GM12875 (cell line): ENCODE measurements around the gene TVP23C.
"Not testable (repeated sequence)": the region's sequence is repeated elsewhere in the genome, so short reads cannot be mapped to it uniquely, and the experiment has no call there.

Experiments used
- H3K4me3 ChIP-seq: one replicate; pipeline ENCODE4 v1.5.1; 2011; ENCODE audit warnings: low read depth, low read length, control low read depth

The TVP23C gene

GRCh38 chr17:15563375-15563857 is at the start of gene TVP23C:
TVP23C (minus strand) TSS chr17:15563483; CDS start chr17:15563448, 35 bp downstream.
- peak within 1 kb of the TSS; percentile 55 for H3K4me3 ChIP-seq

DNA sequence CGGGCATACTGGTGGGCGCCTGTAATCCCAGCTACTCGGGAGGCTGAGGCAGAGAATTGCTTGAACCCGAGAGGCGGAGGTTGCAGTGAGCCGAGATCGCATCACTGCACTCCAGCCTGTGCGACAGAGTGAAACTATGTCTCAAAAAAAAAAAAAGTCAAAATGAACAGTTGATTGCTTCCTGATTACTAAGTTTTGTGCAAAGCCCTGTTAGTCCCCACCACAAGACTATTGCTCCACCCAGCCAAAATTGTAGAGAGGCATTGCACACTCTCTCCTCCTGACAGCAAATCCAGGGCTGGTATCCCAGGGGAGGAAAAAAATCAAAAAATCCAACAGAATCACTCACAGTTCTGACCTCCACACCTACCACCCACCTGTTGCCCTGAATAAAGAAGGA is 29.7 kb upstream of the TVP23C start:
- not testable (repeated sequence) for H3K4me3 ChIP-seq

GRCh38 chr17:15591986-15592385 is 28.7 kb upstream of the TVP23C start:
- not testable (repeated sequence) for H3K4me3 ChIP-seq

- H3K4me3 ChIP-seq, result not testable (repeated sequence)
Measured at GRCh38 chr17:15590844-15591243, 27.6 kb upstream of the TVP23C start.

GRCh38 chr17:15589544-15590536 is 26.6 kb upstream of the TVP23C start:
- not testable (repeated sequence) for H3K4me3 ChIP-seq

DNA sequence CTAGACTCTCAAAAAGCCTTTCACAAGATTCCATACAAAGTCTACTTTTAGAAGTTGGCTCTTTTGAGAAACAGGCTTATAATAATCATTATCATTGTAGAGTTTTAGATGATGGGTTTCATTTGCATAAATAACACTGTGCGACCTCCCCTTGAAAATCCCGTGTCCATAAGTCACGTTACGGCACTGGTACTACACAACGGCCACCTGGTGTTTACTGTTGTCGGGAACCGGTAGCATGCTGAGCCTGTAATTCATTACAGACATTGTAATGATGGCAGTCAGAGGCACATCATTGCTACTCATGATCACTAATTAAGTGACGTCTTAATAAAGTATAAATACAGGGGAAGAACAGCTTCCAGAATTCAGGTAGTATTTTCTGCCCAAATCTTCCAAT is 24.7 kb upstream of the TVP23C start:
- not testable (repeated sequence) for H3K4me3 ChIP-seq

DNA sequence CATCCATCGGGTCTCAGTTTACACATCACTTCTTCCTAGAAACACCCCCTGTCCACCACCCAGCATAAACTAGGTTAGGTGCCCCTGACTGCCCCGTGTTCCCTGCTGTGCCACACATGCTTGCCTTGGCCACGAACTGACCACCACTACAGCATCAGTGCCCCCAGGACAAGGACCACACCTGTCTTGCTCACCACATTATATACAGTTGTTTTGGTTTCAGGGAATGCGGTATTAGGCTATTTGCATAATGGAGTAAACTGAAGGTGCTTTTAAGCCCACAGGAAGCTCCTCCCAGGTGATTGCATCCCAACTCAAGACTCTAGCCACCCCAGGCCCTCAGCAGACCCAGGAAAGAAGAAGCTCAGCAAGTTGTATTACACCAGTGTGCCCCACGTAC is 20.0 kb upstream of the TVP23C start:
- not testable (repeated sequence) for H3K4me3 ChIP-seq

DNA sequence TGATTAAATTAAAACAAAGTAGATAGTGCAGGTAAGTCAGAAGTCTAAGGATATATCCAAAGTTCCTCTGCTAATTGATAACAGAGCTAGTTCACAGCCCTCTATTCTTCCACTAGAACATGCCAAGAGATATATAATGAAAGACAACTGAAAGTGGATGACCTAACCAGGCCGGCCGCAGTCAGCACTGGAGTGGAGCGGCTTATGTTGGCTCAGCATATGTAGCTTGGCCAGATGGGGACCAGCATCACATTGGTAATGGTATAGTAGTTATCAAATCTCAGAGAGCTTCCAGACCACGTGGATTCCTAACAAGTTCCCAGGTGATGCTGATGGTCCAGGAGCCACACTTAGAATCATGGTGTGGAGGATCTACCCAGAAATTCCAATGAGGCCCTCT is 18.2 kb upstream of the TVP23C start:
- not testable (repeated sequence) for H3K4me3 ChIP-seq

DNA sequence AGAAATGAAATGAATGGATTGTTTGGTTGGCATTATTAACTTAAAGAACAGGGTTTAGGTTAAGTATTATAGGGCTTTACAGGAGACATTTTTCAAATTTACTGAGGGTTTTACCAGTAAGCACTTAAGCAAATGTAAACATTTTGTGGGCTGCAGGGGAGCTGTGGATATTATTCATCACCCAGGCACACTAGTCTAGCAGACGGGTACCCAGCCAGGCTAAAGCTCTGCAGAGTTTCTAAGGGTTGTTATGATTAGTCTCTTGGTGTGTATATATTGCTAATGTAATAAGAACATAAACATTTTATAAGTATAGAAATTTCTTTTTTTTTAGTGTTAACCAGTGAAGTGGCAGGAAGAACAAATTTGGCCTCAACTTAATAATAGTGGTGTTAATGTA is 13.6 kb upstream of the TVP23C start:
- H3K4me3 ChIP-seq, result not testable (repeated sequence)

DNA sequence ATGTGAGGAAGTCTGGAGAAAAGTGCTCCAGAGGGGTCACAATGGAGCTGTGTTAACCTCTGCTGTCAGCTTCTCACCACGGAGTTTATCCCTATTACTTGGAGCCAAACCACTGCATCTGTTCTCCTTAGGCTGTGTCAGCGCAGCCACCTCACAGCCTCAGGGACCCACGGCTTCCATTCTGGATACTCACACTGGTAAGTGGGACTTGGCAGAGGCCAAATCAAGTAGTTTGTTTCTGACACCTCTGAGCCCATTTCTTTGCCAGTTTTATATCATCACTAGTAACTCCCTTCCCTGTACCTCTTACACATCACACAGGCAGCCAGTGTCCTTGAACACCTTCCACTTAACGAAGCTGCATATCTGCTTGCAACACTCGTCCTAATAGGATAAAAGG is 11.4 kb upstream of the TVP23C start:
- H3K4me3 ChIP-seq, result not testable (repeated sequence)

GRCh38 chr17:15573870-15574269 is 10.6 kb upstream of the TVP23C start:
- H3K4me3 ChIP-seq, result not testable (repeated sequence)

DNA sequence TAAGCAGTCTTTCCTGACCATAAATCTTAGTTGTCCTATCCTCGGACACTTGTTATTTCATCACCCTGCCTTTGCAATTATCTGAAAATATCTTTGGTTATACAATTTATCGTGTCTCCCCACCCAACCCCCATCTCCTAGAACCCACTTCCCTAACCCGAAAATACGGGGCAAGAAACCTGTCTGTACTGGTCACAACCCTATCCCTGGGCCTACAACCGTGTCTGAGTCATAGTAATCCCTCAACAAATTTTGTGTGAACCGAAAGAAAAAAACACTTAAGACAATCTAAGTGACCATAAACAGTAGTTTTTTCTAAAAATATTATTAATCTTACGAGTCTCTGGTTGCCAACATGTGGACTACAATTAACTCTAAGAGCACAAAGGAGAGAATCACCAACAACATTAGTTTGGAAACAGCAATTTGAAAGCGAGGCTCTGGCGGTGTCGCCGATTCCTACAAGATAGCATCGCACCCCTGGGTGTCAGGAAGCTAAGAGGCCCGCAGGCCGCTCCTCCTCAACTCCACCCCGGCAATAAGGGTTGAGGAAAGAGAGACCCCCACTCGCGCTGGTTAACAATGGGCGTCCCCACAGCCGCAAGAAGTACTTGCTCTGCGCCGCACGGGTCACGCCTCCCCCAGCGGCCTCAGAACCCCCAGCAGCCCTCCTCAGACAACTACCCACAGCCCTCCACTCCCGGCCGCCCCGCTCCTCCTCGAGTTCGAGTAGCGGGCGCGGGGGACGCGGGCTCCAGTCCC is 489 bp downstream of the TVP23C start:
- peak overlapping the region; percentile 55 for H3K4me3 ChIP-seq

DNA sequence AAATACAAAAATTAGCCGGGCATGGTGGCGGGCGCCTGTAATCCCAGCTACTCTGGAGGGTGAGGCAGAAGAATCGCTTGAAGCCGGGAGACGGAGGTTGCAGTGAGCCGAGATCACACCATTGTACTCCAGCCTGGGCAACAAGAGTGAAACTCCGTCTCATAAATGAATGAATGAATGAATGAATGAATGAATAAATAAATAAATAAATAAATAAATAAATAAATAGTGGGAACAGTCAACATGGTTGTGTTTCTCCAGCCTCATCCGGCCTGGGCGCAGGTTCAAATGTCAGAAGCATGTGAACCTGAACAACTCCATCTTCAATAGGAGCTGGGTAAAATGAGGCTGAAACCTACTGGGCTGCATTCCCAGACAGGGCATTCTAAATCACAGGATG is 1.8 kb downstream of the TVP23C start:
- H3K4me3 ChIP-seq, result not testable (repeated sequence)

- H3K4me3 ChIP-seq, result not testable (repeated sequence)
Measured at GRCh38 chr17:15558403-15559105, 4.7 kb downstream of the TVP23C start.

DNA sequence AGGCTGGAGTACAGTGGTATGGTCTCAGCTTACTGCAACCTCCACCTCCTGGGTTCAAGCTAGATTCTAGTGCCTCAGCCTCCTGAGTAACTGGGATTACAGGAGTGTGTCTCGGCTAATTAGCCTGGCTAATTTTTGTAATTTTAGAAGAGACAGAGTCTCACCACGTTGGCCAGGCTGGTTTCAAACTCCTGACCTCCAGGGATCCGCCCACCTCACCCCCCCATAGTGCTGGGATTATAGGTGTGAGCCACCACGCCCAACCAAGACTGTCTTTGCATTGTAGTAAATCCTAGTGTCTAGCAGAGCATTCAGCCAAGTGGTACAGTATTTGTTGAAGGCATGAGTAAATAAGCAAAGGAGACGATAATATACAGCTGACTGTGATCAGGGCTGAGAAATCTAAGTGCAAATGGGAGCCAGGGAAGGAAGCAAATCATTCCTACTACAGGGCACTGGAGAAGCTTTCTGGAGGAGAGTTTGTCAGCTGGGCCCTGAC is 5.9 kb downstream of the TVP23C start:
- H3K4me3 ChIP-seq, result not testable (repeated sequence)

- not testable (repeated sequence) for H3K4me3 ChIP-seq
Measured at GRCh38 chr17:15552932-15553331, 10.4 kb downstream of the TVP23C start.

DNA sequence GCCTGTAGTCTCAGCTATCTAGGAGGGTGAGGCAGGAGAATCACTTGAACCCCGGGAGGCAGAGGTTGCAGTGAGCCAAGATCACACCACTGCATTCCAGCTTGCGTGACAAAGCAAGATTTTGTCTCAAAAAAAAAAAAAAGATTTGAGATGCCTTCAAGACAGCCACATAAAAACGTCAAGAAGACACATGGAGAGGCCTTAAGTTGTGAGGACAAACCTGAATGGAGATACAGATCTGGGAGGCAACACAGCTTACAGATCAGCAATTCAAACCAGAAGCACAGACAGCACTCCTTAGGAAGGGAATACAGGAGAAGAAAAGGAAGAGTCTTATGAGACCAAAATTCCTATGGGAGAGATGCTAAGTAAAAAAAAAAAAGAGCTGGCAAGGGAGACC is 13.7 kb downstream of the TVP23C start:
- not testable (repeated sequence) for H3K4me3 ChIP-seq

DNA sequence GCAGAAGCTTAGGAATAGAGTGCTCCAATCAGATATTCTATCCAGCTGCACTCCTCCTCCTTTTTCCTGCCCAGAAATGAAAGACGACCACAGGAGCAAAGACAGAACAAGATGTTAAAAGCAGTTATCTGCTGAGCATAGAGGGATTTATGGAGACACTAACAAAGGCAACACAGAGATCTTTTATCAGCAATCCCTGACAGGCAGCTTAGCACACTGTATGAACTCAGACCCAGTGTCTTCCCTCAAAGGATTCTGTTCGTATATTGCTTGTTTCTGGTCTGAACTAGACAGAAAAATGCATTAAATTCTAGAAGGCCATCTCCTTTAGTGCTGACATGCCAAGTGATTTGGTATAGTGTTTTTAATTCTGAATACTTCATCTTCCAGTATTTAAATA is 16.7 kb downstream of the TVP23C start:
- H3K4me3 ChIP-seq, result not testable (repeated sequence)

GRCh38 chr17:15540371-15541219 is 22.7 kb downstream of the TVP23C start:
- H3K4me3 ChIP-seq, result not testable (repeated sequence)

- H3K4me3 ChIP-seq, result not testable (repeated sequence)
Measured at GRCh38 chr17:15533122-15533521, 30.2 kb downstream of the TVP23C start.
